ENCODE data around the gene CCDC15. TPM values are rescaled to one million over a fixed set of nuclear protein-coding genes. Genes with fewer than 3 reads are reported as not detected.

CCDC15 gene
- total RNA-seq, 2 donors from 2014 or later: 1.2 to 2.5 TPM

GRCh38 chr11:124918950-124919349 is 35.1 kb upstream of the CCDC15 start, which contains the start of gene HEPN1:
HEPN1 (plus strand) TSS chr11:124919250.
- Histone ChIP-seq H3K27me3 (no peaks in the 10 kb centered on the region), H3K9ac (ENCODE audit: low read depth in 2 of 2, low read length in 2 of 2) (no peak within 1 kb of the TSS), H3K9me3 (no peaks in the 10 kb centered on the region), H3K4me3 (no peak within 1 kb of the TSS), H3K4me1 (no peaks in the 10 kb centered on the region), H3K36me3 (no peaks in the 10 kb centered on the region), H3K27ac (no peak within 1 kb of the TSS)
- DNase-seq: no peak
- intact Hi-C loops (cut with DNase I): no loop called here
- no peak for TF ChIP-seq CTCF (IDR thresholded peaks at IDR 0.05)

GRCh38 chr11:124919898-124920297 is 34.1 kb upstream of the CCDC15 start:
- H3K4me3 ChIP-seq: no peak overlapping the region
- H3K9ac ChIP-seq (ENCODE audit: low read depth in 2 of 2, low read length in 2 of 2): no peak overlapping the region
- H3K27me3 ChIP-seq: no peaks in the 10 kb centered on the region
- no peak for TF ChIP-seq CTCF (IDR thresholded peaks at IDR 0.05)
- intact Hi-C loops (cut with DNase I): no loop called here
- no peaks in the 10 kb centered on the region for H3K9me3 ChIP-seq
- H3K4me1 ChIP-seq: no peaks in the 10 kb centered on the region
- no peak overlapping the region for H3K27ac ChIP-seq
- no peak for DNase-seq
- no peaks in the 10 kb centered on the region for H3K36me3 ChIP-seq

- DNase-seq: no peak
- no peak overlapping the region for H3K4me3 ChIP-seq
- no peak overlapping the region for H3K27ac ChIP-seq
- H3K4me1 ChIP-seq: no peaks in the 10 kb centered on the region
- TF ChIP-seq CTCF (IDR thresholded peaks at IDR 0.05): no peak
- H3K36me3 ChIP-seq: no peaks in the 10 kb centered on the region
- no peaks in the 10 kb centered on the region for H3K9me3 ChIP-seq
- intact Hi-C loops (cut with DNase I): no loop called here
- no peaks in the 10 kb centered on the region for H3K27me3 ChIP-seq
- no peak overlapping the region for H3K9ac ChIP-seq (ENCODE audit: low read depth in 2 of 2, low read length in 2 of 2)
Measured at GRCh38 chr11:124920356-124920755, 33.6 kb upstream of the CCDC15 start.

- no peaks in the 10 kb centered on the region for H3K27me3 ChIP-seq
- H3K4me1 ChIP-seq: no peaks in the 10 kb centered on the region
- intact Hi-C loops (cut with DNase I): no loop called here
- peak overlapping the region; percentile 25 for H3K4me3 ChIP-seq
- H3K27ac ChIP-seq: no peak overlapping the region
- DNase-seq: peak; percentile 60
- no peaks in the 10 kb centered on the region for H3K9me3 ChIP-seq
- no peak overlapping the region for H3K9ac ChIP-seq (ENCODE audit: low read depth in 2 of 2, low read length in 2 of 2)
- no peak for TF ChIP-seq CTCF (IDR thresholded peaks at IDR 0.05)
- no peaks in the 10 kb centered on the region for H3K36me3 ChIP-seq
Measured at GRCh38 chr11:124920870-124921609, 33.0 kb upstream of the CCDC15 start.

- no peaks in the 10 kb centered on the region for H3K36me3 ChIP-seq
- no peak overlapping the region for H3K27ac ChIP-seq
- no peak for DNase-seq
- H3K4me1 ChIP-seq: no peaks in the 10 kb centered on the region
- H3K9ac ChIP-seq (ENCODE audit: low read depth in 2 of 2, low read length in 2 of 2): no peak overlapping the region
- no peak for TF ChIP-seq CTCF (IDR thresholded peaks at IDR 0.05)
- intact Hi-C loops (cut with DNase I): no loop called here
- no peak overlapping the region for H3K4me3 ChIP-seq
- H3K27me3 ChIP-seq: no peaks in the 10 kb centered on the region
- H3K9me3 ChIP-seq: no peaks in the 10 kb centered on the region
Measured at GRCh38 chr11:124922831-124923230, 31.2 kb upstream of the CCDC15 start.
